GM12874 (cell line): Measurements from ENCODE around the gene COL28A1.

Experiments
- TF ChIP-seq, protein P1 (sequence below): IDR thresholded peaks from 2 replicates; pipeline ENCODE4 v1.5.1; 2011; ENCODE audit warnings: low read depth, mild to moderate bottlenecking, control low read depth, low read length, moderate library complexity; ENCODE audit not compliant: insufficient read depth

The COL28A1 gene

DNA sequence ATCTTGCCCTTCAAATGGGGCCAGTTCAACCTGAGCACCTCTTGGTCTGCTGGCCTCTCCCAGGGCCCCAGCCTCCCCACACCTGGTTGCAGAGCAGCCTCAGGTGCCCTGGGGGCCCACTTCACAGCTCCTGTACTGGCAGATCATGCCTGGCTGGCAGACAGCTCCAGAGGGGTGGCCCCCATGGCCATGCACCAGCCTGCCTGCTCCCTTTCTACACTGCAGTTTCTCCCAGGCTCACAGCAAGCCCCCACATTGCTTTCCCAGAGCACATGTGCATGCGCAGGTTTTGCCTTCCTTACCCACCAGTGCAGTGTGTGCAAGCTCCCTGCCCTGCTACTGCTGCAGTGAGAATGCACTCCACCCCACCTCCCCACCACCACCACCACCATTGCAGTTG lies 21.2 kb upstream of the COL28A1 start:
- TF ChIP-seq, protein P1, sequence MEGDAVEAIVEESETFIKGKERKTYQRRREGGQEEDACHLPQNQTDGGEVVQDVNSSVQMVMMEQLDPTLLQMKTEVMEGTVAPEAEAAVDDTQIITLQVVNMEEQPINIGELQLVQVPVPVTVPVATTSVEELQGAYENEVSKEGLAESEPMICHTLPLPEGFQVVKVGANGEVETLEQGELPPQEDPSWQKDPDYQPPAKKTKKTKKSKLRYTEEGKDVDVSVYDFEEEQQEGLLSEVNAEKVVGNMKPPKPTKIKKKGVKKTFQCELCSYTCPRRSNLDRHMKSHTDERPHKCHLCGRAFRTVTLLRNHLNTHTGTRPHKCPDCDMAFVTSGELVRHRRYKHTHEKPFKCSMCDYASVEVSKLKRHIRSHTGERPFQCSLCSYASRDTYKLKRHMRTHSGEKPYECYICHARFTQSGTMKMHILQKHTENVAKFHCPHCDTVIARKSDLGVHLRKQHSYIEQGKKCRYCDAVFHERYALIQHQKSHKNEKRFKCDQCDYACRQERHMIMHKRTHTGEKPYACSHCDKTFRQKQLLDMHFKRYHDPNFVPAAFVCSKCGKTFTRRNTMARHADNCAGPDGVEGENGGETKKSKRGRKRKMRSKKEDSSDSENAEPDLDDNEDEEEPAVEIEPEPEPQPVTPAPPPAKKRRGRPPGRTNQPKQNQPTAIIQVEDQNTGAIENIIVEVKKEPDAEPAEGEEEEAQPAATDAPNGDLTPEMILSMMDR = no peak

GRCh38 chr7:7554649-7555575 lies 19.2 kb upstream of the COL28A1 start:
- TF ChIP-seq, protein P1 = no peak

- TF ChIP-seq, protein P1 = no peak
These were observed 18.4 kb upstream of the COL28A1 start for GRCh38 chr7:7554021-7554432.

GRCh38 chr7:7553386-7553785 lies 17.7 kb upstream of the COL28A1 start:
- TF ChIP-seq, protein P1 = no peak

GRCh38 chr7:7552199-7552598 lies 16.5 kb upstream of the COL28A1 start:
- TF ChIP-seq, protein P1 = no peak

GRCh38 chr7:7550663-7551062 lies 15.0 kb upstream of the COL28A1 start:
- TF ChIP-seq, protein P1 = no peak

DNA sequence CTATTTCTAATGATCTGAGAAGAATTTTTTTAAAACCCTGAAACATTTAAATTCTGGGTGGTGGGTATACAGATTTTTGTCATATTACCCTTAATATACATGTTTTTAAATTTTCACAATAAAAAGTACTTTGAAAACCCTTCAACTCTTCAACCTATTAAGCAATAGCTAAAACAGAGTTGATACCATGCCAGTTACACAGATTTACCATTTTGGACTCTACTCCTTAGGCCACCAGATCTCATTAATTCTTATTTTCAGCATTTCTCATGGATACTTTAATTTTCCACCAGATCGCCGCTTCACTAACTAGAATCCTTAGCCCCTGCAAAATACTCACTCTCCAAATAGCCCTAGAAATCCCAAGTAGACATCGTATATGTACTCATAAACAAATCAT lies 12.7 kb upstream of the COL28A1 start:
- TF ChIP-seq, protein P1 = no peak
